Hippocampal formation (tissue), 2 donors: Measurements from ENCODE around the gene GCN1.

Experiments used
- DNase-seq, 2 donors: peaks; one replicate each; lab custom pipeline; 2025; lab: John Stamatoyannopoulos, UW

The GCN1 gene

DNA sequence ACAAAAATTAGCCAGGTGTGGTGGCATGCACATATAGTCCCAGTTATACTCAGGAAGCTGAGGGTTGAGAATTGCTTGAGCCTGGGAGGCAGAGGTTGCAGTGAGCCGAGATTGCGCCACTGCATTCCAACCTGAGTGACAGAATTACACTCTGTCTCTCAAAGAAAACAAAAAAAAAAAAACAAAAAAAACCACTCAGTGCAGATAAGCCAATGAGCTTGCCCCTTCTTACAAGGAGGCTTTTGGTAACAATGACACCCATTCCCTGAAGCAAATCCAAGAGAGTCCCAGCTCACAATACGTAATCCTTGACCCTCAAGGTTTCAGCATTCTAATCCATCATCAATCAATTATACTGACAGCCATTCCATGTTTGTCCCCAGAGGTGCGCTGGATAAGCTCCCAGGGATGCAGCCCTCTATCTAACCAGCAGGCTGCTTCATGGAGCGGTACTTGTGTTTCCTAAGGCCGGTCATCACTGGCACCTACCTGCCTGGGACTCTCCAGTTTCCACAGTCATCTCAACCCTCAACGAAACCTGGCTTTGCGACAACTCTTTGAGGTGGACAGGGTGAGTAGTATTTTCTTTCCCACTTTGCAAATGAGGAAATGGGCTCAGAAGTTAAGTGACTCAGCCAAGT is 12.4 kb downstream of the GCN1 start:
- no peak for DNase-seq

DNA sequence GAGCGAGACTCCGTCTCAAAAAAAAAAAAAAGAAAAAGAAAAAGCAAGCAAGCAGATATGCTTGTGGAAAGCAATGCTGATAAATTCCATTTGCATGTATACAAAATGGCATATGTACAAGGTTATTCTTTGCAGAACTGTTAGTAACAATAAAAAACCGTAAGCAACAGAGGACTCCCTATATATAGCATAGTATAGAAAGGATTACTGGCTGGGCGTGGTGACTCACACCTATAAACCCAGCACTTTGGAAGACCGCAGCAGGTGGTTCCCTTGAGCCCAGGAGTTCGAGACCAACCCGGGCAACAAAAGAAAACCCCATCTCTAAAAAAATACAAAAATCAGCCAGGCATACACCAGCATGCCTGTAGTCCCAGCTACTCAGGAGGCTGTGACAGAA is 13.5 kb downstream of the GCN1 start:
- DNase-seq: no peak

DNA sequence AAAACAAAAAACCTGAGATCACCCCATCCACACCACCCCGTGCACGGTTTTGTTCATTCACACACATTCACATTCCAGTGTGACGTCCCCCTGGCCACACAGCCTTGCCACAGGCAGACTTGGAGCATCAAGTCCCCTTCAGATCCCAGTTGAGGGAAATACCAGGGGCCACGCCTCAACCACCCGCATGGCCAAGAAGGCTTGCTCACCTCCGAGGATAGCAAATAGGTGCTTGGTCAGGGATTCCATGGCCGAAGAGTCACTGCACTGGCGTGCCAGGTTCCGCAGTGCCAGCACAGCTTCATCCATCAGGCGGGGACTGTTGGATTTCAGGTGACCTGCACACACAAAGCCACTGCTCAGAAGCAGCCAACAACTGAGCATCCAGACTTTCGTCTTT is 19.0 kb downstream of the GCN1 start:
- DNase-seq: no peak

DNA sequence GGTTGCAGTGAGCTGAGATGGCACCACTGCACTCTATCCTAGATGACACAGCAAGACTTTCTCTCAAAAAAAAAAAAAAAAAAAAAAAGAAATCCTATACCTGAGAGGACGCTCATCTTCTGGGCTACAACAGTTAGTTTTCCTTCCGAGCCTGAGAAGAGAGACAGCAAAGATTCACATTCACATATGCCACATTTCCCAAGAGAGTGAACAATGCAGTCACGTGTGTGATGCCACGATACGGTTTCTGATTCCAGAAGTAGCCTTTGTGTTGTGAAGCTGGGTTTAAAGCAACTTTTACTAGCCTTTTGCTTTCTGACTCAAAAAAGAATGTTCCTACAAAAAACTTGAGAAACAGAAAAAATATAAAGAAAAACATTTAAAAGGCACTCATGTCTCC is 19.5 kb downstream of the GCN1 start:
- no peak for DNase-seq

DNA sequence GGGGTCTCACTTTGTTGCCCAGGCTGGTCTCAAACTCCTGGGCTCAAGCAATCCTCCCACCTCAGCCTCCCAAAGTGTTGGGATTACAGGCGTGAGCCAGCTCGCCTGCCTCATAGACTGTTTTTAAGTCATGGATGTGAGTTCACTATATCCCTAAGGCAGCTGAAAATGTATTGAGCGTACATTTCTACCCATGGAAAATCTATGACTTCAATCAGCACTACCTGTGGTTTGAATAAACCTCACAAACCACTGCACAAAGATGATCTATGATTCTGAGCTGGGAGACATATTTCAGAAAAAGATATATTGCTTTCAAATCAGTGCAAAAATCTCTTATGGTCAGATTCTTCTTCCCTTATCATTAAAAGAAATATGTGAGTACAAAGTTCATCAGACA is 22.5 kb downstream of the GCN1 start:
- no peak for DNase-seq

DNA sequence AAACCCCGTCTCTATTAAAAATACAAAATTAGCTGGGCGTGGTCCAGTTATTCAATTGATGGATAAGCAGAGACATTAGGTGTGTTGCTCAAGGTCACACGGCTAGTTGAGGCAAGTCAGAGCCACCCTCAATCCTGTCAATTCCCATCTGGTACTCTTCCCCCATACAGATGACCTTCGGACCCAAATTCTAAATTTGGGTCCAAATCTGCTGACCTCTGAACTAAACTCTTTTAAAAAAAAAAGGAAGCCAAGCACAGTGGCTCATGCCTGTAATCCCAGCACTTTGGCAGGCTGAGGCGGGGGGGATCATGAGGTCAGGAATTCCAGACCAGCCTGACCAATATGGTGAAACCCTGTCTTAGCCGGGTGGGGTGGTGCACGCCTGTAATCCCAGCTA is 23.9 kb downstream of the GCN1 start:
- DNase-seq: no peak

DNA sequence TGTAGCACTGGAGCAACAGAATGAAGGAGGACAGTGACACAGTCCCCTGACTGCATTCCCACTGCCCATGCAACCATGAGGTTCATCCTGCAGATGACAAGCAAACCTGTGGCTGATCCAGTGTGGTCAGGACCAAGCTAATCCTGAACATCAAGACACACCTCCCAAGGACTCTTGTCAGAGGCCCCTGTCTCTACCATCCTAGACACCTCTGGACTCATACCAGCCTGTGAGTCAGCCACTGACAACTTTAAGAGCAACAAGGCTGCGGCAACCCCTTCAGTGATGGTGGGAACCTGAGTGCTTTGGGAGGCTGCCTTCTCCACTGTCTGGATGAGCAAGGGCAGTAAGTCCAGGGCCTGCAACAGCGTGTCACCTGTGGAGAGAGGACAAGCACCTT is 24.6 kb downstream of the GCN1 start:
- DNase-seq: no peak

DNA sequence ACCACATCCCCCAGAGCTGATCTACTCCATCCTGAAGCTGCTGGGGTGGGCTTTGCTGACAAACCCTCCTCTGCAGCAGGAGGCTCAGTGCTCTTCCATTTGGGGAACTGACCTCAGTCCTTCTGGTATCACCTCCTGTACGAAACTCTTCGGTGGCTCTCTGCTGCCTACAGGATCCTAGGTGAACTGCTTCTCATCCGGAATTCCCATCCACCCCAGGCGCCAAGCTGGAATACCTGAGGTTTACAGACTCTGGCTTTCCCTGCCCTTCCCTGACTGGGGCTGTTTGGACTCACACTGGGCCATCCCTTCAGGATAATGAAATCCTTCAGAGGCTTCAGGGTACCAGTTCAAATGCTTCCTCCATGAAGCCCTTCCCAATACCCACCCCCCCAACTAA is 26.2 kb downstream of the GCN1 start:
- no peak for DNase-seq

DNA sequence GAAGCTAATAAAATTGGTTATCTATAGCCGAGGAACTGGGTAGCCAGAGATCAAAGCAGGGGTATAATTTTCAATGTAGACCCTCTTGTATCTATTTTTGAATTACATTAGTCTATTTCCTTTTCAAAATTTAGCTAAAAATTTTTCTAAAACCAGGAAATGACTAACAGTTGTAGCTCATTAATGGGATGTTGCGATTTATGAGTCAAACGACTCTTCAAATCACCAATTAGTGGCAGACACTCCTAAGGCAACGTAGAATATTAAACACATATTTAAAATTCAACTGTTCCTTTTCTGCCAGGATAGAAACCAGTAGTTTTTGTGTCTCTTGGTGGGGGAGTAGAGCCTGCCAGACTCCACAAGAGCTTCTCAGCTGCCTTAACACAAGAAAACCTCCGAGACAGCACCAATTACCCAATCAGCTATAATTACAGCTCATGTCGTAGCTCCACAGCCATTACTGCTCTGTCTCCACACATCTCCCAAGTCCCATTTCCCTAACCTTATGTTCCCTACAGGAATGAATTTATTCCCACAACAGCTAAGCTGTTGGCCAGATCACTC is 26.9 kb downstream of the GCN1 start:
- no peak for DNase-seq

DNA sequence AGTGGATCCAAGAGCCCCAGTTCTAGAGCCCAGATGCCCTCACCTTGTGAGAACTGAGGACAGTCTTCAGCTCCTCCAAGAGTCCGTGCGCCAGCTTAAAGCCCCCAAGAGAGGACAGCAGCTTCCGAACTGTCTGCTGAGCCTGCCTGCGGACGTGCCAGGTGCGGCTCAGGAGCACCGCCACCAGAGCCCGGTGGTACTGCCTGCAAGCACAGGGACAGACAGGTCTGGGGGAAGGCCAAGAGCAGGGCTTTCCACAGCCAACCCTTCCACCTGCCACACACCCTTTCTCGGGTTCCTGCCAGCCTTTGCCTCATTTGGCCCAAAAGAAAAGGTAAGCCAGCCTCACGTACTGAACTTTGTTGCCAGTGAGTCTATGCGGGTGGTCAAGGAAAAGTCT is 30.2 kb downstream of the GCN1 start:
- DNase-seq: no peak

DNA sequence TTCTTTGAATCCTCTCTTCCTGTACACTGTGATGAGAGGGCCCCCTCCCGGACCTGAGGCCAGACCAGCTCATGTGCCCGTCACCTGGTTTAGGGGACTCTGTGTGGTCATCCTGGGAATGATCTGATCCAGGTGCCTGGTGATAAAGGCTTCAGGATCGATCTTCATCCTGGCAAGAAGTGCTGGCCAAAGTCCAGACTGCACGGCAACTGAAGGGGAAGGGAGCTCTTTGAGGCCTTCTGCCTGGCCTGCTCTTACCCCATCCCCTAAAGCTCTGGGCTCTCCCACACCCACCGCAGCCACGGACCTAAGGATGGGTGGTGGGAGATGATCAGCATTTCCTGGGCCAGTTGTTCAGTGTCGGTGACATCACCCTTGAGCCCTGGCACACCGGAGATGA is 31.8 kb downstream of the GCN1 start:
- DNase-seq: no peak

DNA sequence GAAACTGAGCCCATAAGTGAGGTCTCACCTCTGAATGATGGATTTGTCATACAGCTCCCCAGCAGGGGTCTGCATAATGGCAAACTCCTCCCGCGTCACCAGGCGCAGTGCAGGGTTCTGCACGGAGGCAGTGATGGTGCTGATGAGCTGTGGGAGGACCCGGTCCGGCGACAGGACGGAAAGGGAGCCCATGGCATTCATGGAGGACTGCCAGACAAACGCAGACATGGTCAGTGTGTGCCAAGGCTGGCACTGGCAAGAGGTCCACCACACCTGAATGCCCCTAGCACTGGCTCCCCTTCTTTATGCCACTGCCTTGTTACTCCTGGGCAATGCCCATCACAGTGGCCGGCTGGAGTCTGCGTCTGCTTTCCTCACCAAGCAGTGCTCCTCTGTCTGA is 32.7 kb downstream of the GCN1 start:
- DNase-seq: no peak

DNA sequence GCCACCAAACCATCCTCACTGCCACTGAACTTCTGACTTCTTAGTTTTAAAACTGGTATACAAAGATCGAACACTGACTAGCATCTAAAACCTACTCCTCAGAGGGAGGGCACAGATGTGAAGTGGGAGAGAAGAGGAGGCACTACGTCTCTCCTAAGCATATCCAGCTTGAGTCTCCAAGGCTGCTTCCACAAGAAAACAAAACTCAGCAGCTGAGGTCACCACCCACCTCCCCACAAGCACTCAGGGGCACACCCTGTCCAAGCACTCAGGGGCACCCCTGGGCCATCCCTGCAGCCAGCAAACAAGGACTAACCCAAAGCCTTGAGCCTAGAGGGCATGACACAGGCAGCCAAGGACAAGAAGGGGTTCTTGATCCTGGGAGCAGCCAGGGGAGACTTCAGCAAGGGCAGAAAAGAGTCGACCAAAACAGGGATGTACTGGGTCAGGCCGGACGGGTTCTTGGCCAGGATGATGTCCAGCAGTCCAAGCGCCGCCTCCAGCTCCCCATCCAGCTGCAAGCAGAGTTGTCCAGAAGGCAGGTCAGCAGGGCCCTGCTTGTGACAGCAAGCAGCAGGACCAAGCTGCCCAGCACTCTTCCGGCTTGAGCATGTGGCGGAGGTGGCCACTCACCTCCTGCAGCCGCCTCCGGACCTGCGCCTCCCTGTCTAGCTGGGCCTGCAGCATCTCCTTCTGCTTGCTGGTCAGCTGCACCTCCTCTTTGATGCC is 34.8 kb downstream of the GCN1 start:
- no peak for DNase-seq

DNA sequence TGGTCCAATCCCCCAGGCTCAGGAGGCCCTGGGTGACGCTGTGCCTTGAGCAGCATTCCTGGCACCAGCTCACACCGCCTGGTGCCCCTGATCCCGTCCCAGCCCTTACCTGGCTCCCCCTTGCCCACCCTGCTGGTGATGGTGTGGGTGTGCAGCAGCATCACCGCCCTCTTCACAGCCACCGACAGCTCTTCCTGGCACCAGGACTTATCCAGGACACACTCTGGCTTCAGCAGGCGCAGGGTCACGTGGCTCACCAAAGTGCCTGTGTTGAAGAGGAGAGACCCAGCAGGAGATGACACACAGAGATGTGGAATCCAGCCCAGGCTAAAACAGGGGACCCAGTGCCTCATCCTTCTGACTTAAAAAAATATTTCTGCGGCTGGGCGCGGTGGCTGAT is 36.2 kb downstream of the GCN1 start:
- DNase-seq: no peak

DNA sequence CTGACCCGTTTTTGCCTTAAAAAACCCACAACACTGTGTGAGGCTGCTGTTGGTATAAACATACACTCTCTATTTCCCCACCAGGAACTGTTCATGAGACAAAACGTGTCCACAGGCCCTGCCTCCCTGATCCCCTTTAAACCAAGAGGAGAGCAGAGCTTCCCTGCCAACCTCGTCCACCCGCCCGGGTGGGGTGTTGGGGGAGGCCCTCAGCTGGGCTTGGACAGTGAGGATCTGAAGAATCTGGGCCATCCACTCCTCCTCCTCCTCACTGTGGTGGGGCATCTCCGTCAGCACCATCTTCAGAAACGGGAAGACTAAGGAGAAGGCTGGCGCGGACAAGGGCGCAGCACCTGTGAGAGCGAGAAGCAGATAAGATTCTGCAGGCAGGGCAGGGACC is 36.8 kb downstream of the GCN1 start:
- no peak for DNase-seq

DNA sequence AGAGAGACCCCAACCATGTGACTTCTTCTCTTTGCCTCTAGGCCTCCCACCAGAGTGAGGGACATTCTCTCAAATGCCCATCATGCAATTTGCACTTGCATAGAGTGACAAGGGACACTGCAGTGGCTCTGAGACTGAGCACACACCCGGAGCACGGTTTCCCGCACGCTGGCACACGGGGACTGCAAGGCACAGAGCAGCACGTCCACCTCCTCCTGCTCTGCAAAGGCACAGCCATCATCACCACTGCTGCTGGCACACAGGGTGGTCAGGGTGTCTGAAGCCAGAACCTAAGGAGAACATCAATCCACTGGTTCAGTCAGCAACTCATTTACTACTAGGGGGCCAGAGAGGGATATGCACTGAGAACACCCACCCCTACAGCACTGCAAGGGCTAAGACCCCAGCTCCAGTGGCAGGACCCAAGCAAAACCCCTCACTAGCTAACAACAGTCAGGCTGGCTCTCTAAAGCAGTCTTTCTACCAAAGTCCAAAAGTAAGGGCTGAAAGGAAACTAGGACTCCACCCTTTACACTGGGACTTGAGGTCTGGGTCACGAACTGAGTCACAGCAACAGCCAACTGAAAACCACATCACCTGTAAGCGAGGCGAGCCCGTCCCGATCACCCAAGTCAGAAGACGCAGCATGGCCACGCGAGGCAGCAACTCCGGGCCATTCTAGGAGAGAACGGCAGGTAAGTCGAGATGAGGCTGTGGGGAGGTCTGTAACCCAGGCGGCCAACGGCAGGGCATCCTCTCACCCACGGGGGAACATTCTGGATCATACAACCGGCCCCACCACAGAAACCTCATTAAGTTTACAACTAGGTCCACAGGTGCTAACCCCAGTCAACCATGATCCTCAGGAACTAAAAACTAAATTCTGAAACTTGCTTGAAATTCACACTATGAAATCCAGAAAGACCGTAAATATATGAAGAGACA is 37.9 kb downstream of the GCN1 start:
- DNase-seq: no peak

DNA sequence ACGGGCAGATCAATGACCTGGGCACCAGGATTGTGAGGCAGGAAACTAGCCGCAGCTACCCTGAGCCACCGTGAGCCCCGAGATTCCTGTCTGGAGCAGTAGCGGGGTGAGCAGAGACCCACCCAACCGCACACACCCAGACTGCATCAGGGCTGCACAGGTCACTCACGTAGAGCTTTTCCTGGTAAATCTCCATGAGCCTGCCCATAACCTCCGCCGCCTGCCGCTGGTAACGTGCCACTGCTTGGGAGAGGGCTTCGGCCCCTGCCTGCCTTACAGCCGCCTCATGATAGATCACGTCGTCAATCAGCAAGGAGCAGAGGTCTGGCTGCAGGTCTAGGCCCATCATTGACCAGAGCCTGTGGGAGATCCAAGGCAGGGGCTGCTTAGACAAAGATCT is 39.4 kb downstream of the GCN1 start:
- no peak for DNase-seq

DNA sequence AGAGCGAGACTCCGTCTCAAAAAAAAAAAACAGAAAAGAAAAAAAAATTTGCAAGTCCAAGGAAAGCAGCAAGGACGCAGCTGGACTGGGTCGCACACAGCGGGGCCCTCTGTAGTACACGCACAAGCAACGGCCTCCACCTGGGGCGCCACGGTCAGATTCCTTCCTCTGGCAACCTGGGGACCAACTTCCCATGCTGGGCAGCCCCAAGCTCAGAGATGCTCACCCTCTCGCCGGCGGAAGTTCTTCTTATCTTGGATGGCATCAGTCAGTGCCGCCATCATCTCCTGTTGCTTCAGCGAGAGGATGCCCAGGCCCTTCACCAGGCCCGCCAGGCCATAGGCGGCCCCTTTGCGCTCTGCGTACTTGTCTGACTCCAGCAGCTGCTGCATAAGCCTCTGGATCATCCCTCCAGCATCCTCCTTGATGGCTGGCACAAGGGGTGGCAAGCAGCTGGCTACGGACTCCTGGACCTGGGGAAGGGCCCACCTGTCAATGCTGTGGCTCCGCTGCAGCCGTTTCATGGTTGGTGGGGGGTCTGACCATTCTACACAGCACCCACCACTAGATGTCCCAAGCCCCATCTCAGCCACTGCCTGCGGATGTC is 43.5 kb downstream of the GCN1 start:
- no peak for DNase-seq

DNA sequence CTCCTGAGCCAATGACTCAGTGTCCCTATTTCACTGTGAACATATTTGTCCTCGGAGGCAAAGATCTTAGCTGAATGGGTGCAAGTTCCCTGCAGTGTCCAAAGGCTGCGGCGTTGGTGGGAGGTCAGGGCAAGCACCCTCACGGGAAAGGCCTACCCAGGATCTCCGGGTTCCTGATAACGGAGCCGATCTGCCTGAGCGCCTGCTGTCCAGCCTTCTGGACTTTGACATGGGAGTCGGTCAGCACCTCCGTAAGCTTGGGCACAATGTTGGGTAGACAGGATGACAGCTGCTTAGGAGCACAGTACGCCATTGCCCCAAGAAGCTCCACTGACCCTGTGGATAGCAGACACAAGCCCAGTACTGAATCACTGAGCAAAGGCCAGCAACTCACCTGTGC is 46.5 kb downstream of the GCN1 start:
- DNase-seq: no peak

DNA sequence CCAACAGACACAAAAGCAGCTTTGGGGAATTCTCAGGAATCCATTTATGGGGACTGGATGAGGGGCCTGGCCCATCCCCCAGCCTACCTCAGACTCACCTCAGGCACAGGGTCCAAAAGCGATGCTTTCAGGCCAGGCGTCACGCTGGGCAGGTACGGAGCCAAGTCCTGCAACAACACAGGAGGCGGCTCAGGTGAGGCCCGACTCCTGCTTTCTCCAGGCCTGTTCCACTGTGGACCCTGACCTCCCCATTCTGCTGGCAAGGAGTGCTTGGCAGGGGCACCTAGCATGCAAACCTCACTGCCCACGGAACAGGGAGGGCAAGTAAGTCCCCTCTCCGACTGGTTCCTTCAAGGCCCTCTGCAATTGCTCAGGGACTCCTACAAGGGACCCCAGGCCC is 49.4 kb downstream of the GCN1 start:
- DNase-seq: no peak

DNA sequence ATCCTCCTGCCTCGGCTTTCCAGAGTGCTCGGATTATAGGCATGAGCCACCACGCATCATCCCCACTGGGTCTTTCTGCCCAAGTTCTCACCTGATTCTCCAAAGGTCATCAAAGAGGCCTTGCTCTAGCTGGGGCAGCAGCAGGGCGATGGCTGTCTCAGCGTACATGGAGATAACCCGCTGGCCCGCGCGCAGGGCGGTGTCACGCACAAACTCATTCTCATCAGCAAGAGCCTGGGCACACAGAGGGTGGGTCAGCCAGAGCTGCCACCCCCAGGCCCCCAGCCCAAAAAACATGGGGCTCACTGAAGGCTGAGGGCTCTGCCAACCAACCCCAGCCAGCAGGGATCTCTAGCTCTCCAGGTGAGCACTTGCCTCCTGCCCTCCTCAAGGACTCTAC is 50.3 kb downstream of the GCN1 start:
- DNase-seq: no peak

DNA sequence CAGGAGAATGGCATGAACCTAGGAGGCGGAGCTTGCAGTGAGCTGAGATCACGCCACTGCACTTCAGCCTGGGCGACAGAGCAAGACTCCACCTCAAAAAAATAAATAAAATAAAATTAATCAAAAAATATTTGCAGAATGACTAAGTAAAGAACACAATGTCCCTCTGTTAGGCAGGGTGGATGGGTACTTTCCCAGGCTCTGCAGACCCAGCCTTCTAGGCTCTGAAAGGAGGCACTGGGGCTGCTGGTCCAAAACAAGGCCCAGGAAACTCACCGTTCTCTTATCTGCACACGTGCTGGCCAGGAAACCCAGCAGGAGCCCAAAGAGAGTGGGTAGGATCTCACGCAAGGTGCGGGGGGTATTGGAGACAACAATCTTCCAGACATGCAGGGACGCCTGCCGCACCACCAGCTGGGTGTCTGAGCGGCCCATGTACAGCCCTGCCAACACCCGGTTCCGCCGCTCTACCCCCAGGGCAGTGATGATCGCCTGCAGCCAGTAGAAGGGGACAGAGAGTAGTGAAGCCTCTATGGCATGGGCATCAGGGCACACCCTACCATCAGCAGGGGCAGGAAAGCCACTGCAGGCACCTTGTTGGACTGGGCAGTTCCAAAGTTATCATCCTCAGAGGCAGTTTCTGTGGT is 52.2 kb downstream of the GCN1 start:
- no peak for DNase-seq
